ENCODE results near the gene TAS1R3. TPM values are rescaled to one million over a fixed set of nuclear protein-coding genes. Genes with fewer than 3 reads are reported as not detected.

TAS1R3 gene
- total RNA-seq, 2 experiments from 2014 or later = 0.13 to 0.14 TPM

- TF ChIP-seq CTCF (IDR thresholded peaks at IDR 0.05) = no peak
- DNase-seq (no peak), ATAC-seq (no peak)
- Mint-ChIP-seq H3K36me3 (ENCODE audit: low read depth) (peaks cover 4% of the 10 kb centered on the region), H3K9me3 (no peaks in the 10 kb centered on the region), H3K4me3 (peak overlapping the region; percentile 80), H3K27me3 (no peaks in the 10 kb centered on the region), H3K4me1 (ENCODE audit: low read depth) (peaks cover 25% of the 10 kb centered on the region), H3K27ac (peak overlapping the region; percentile 39)
- ChIA-PET POLR2A (no interaction called here), CTCF (no interaction called here)
- intact Hi-C loops (cut with micrococcal nuclease) = no loop called here
Observed at GRCh38 chr1:1307261-1307922, 23.7 kb upstream of the TAS1R3 start.

DNA sequence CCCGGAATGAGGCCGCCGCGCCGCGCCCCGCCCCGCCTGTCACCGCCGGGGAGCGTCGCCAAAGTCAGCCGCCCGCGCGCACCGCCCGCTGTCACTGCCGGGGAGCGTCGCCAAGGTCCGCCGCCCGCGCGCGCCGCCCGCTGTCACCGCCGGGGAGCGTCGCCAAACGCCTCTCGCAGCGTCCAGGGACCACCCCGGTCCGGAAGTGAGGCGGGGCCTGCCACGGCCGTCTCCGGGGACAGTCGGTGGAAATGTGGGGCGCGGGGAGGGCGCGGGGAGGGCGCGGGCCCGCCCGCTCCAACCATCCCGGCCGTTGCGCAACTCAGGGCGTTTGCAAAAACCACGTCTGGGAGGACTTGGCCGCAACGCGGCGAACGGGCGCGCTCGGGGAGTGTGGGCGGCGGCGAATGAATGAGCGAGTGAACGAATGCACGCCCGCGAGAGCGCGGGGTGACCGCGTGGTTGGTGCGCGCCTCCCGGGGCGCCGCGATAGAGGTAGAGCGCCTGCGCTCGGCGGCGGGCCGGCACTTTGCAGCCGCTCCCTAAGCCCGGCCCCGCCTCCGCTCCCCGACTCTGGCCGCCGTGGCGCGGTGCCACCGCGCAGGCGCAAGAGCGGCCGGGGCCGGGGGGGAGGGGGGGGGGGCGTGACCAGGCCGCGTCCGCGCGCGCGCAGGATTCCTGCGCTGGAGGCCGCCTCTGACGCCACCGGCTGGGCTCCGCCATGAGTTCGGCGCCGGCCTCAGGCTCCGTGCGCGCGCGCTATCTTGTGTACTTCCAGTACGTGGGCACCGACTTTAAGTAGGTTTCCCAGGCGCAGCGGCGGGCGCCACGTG is 22.9 kb upstream of the TAS1R3 start, which contains the start of the genes ACAP3 and PUSL1:
TSS of gene ACAP3 (minus strand) at position 8 of the 833 bp plus-strand sequence. CDS start 115 bp downstream, outside the sequence.
TSS of gene PUSL1 (plus strand) at position 675 of the 833 bp plus-strand sequence. CDS start at position 722, 47 bp downstream.
- POLR2A ChIA-PET = no interaction called here
- Mint-ChIP-seq H3K9me3 (no peaks in the 10 kb centered on the region), H3K4me1 (ENCODE audit: low read depth) (peaks cover 25% of the 10 kb centered on the region), H3K36me3 (ENCODE audit: low read depth) (peaks cover 9% of the 10 kb centered on the region), H3K27me3 (no peaks in the 10 kb centered on the region), H3K4me3 (peak within 1 kb of the TSS; percentile 80), H3K27ac (peak within 1 kb of the TSS; percentile 88)
- ATAC-seq = peak; percentile 72
- CTCF ChIA-PET = no interaction called here
- intact Hi-C loops (cut with micrococcal nuclease) = no loop called here
- DNase-seq = peak; percentile 90
- no peak for TF ChIP-seq CTCF (IDR thresholded peaks at IDR 0.05)

DNA sequence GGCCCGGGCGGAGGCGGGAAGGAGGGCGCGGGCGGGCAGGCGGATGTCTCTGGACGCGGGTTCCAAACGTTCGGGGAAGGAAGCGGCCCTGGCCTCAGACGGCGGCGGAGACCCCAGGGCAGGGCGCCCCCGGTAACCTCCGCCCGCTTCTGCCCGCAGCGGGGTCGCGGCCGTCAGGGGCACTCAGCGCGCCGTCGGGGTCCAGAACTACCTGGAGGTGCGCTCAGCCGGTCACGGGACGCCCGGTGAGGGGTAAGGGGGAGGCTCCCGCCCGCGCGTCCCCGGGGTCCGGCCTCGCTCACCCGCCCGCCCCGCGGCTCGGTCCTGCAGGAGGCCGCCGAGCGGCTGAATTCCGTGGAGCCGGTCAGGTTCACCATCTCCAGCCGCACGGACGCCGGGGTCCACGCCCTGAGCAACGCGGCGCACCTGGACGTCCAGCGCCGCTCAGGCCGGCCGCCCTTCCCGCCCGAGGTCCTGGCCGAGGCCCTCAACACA is 22.3 kb upstream of the TAS1R3 start:
- CTCF ChIA-PET = interaction anchor here (1.0 to 1.6 kb wide), 2 partner anchors 19 to 93 kb away, joined by 3 to 4 read pairs; no protein-coding TSS in a partner anchor
- DNase-seq = no peak

DNA sequence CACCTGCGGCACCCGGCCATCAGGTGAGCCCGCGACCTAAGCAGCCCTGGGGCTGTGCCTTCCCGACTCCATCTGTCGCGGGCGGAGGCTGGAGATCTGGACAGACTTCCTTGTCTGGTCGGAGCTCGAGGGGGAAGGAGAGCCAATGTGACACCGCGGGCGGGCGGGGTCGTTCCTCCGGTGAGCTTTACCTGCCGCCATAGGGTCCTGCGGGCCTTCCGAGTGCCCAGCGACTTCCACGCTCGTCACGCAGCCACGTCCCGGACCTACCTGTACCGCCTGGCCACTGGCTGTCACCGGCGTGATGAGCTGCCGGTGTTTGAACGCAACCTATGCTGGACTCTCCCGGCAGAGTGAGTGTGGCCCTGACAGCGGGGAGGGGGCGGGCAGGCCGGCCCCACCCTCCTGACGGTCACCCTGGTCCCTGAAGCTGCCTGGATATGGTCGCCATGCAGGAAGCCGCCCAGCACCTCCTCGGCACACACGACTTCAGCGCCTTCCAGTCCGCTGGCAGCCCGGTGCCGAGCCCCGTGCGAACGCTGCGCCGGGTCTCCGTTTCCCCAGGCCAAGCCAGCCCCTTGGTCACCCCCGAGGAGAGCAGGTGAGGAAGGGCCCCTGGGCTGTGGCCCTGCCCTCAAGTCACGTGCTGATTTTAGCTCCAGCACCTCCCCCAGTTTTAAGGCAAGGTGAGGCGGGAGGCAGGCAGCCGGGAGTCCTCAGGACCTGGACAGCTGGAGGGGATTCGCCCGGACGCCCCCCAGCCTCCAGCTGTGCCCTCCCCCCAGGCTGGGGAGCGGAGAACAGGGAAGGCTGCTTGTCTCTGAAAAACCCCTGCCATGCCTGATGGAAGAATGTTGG is 21.6 kb upstream of the TAS1R3 start:
- ChIA-PET CTCF (interaction anchor here (1.0 to 1.6 kb wide), 2 partner anchors 19 to 93 kb away, joined by 3 to 4 read pairs; no protein-coding TSS in a partner anchor), POLR2A (interaction anchor here (0.9 to 1.7 kb wide), 5 partner anchors 10 to 39 kb away, joined by 3 to 9 read pairs (median 6); partner anchors contain the start of gene TAS1R3)
- DNase-seq (peak; percentile 20), ATAC-seq (no peak)
- H3K4me3 Mint-ChIP-seq = peak overlapping the region; percentile 79
- peak overlapping the region; percentile 42 for H3K27ac Mint-ChIP-seq
- no peaks in the 10 kb centered on the region for H3K9me3 Mint-ChIP-seq
- peaks cover 23% of the 10 kb centered on the region for H3K4me1 Mint-ChIP-seq (ENCODE audit: low read depth)
- intact Hi-C loops (cut with micrococcal nuclease) = no loop called here
- H3K36me3 Mint-ChIP-seq (ENCODE audit: low read depth) = peaks cover 16% of the 10 kb centered on the region
- no peak for TF ChIP-seq CTCF (IDR thresholded peaks at IDR 0.05)
- no peaks in the 10 kb centered on the region for H3K27me3 Mint-ChIP-seq

More for the DNA sequence above, 22.3 kb upstream of the TAS1R3 start:
- peak overlapping the region; percentile 82 for H3K27ac Mint-ChIP-seq
- peaks cover 23% of the 10 kb centered on the region for H3K4me1 Mint-ChIP-seq (ENCODE audit: low read depth)
- no peaks in the 10 kb centered on the region for H3K27me3 Mint-ChIP-seq
- peaks cover 15% of the 10 kb centered on the region for H3K36me3 Mint-ChIP-seq (ENCODE audit: low read depth)
- intact Hi-C loops (cut with micrococcal nuclease) = no loop called here
- peak overlapping the region; percentile 79 for H3K4me3 Mint-ChIP-seq
- POLR2A ChIA-PET = interaction anchor here (1.7 kb wide), 1 partner anchor 11 kb away, joined by 9 read pairs; no protein-coding TSS in a partner anchor
- H3K9me3 Mint-ChIP-seq = no peaks in the 10 kb centered on the region
- ATAC-seq = no peak
- no peak for TF ChIP-seq CTCF (IDR thresholded peaks at IDR 0.05)
